GM12873 (cell line): ENCODE data around the gene PPP1CC.

Experiments used
- TF ChIP-seq, protein P1 (sequence below): IDR thresholded peaks from 2 replicates; pipeline ENCODE4 v1.5.1; 2012; ENCODE audit warnings: low read depth, mild to moderate bottlenecking, moderate library complexity, low read length, control low read depth; ENCODE audit not compliant: insufficient read depth; ENCODE audit errors: missing control alignments

PPP1CC gene

GRCh38 chr12:110733089-110733715 is 9.5 kb downstream of the PPP1CC start:
- TF ChIP-seq, protein P1, sequence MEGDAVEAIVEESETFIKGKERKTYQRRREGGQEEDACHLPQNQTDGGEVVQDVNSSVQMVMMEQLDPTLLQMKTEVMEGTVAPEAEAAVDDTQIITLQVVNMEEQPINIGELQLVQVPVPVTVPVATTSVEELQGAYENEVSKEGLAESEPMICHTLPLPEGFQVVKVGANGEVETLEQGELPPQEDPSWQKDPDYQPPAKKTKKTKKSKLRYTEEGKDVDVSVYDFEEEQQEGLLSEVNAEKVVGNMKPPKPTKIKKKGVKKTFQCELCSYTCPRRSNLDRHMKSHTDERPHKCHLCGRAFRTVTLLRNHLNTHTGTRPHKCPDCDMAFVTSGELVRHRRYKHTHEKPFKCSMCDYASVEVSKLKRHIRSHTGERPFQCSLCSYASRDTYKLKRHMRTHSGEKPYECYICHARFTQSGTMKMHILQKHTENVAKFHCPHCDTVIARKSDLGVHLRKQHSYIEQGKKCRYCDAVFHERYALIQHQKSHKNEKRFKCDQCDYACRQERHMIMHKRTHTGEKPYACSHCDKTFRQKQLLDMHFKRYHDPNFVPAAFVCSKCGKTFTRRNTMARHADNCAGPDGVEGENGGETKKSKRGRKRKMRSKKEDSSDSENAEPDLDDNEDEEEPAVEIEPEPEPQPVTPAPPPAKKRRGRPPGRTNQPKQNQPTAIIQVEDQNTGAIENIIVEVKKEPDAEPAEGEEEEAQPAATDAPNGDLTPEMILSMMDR: no peak

DNA sequence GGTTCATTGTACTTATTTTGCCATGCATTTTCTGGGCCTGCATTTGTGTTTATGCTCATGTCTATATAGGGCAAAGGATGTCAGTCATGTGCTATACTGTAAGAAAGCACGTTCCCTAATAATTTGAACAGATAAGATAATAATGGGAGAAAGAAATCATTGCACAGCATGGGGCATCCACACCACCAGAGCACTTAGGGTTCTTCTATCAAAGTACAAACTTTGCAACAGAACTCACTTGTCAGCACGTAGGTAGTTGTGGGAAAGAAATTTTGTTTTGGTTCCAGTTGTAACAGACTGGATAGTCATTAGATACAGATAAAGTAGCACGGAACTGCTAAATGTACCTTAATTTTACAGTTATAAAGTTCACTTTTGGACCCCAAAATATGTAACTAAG is 10.1 kb downstream of the PPP1CC start:
- TF ChIP-seq, protein P1: no peak

DNA sequence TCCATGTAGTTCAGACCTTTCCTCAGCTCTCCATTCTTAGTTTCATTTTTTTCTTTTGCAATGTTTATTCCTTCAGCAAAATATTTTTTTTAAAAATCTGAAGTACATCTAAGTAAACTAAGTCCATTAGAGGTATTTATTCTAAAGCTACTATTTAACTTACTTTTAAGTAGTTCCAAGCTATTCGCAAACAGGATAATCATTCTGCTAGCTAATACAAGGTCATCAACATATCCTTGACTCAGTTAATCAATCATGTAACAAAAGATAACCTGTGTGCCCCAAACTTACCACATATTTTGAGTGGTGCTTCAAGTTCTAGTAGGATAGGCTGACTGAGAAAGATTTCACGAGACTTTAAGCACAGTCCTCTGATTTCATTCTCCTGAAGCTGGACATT is 11.2 kb downstream of the PPP1CC start:
- TF ChIP-seq, protein P1: no peak

DNA sequence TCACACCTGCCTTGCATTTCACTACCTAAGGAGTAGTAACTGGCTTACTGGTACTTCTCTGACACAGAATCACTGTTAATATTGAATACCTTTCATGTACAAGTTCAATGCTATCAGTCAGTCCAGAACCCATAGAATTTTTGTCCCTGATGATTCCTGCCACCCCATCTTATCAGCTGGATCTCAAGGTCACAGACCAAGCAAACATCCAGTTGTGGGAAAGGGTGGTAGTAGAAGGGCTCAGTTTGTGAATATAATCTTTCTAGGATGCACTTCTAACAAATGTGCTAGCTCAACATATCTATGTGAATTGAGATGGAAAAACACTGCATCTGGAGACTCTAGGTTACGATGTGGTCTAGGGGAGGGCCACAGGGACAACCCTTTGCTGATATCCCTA is 14.1 kb downstream of the PPP1CC start:
- TF ChIP-seq, protein P1: no peak

- TF ChIP-seq, protein P1: no peak
Measured at GRCh38 chr12:110726708-110727369, 15.9 kb downstream of the PPP1CC start.

DNA sequence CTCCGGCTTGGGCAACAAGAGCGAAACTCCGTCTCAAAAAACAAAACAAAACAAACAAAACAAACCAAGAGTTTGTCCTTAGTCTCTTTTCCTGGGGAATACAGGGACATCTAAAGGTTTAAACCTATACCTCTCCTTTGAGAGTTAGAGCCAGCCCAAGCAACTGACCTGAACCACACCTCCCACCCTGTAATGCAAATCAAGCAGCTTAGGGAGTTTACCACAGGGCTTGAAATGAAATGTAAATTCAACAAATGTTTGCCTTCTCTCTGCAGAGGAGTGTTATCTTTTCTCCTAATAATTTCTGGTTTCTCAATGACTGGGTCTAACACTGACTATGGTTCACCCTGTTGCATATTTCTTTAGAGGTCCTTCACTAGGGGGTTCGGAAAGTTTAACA is 16.7 kb downstream of the PPP1CC start:
- TF ChIP-seq, protein P1: no peak

GRCh38 chr12:110725267-110725666 is 17.4 kb downstream of the PPP1CC start:
- TF ChIP-seq, protein P1: no peak
